HepG2 (cell line): ENCODE measurements around the gene CMPK2.

ENCODE experiments used
- CREM ChIP-seq, 2 experiments: sonication (generic) in 1 of 2; formaldehyde crosslinking in 1 of 2; IDR thresholded peaks; 2 replicates each; pipeline versions ENCODE4 v1.4.0 to v1.6.1; 2016 to 2020; ENCODE audit warnings: antibody characterized with exemption in 1 of 2, mild to moderate bottlenecking in 1 of 2, missing genetic modification reagents in 1 of 2
- HNRNPLL ChIP-seq: fragments of 200-400 bp; formaldehyde crosslinking; IDR thresholded peaks from 2 replicates; pipeline ENCODE4 v1.6.1; 2017; ENCODE audit warnings: mild to moderate bottlenecking, low read depth, low read length; ENCODE audit not compliant: poor library complexity, severe bottlenecking
- NFRKB ChIP-seq: fragments of 450-650 bp; IDR thresholded peaks from 2 replicates; pipeline ENCODE4 v1.6.1; 2017
- SALL2 ChIP-seq: sonication (generic); formaldehyde crosslinking; IDR thresholded peaks from 2 replicates; pipeline ENCODE4 v1.8.1; 2023; ENCODE audit warnings: mild to moderate bottlenecking, missing genetic modification reagents, inconsistent platforms
- TF ChIP-seq, protein P1 (sequence below), 2 experiments: IDR thresholded peaks; 2 replicates each; pipeline ENCODE4 v1.6.1; 2011 to 2012; ENCODE audit warnings: low read length in 2 of 2, borderline replicate concordance in 1 of 2, low read depth in 1 of 2, mild to moderate bottlenecking in 1 of 2, moderate library complexity in 1 of 2

DNA sequence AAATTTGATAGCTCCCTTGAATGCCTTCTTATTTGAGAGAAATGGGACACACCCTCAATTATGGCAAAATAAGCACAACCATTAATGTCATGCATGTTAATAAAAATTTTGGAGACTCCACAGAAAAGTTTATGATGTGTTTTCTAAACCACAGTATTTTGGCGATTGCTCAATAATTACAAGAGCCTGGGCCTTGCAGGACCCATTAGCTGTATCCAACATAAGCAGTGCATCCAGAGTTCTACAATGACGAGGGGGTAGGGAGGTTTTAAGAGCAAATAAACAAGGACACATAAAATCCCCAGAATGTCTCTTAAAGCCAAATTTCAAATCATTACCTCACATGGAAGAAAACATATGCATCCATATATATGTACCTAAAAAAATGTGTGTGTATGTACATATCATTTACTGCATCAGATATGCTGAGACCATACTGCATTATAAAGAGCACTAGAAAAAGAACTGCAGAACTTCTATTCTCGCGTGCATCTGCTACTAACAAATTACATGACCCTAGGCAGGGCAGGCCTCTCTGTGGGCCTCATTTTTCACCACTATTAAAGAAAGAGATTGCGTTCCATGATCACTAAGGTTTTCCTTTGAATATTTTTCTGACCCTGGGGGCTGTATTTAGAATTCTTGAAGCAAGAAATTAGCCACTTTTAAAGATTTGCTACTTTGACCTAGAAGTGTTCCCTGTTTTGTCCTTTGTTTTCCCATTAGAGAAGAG is 38.0 kb downstream of the CMPK2 start:
- TF ChIP-seq SALL2 (CRISPR knock-in tag) (no peak), HNRNPLL (no peak), NFRKB (no peak), CREM (IDR thresholded peaks at IDR 0.05) (no peak), CREM (CRISPR knock-in tag; IDR thresholded peaks at IDR 0.05) (no peak)
- TF ChIP-seq, protein P1, sequence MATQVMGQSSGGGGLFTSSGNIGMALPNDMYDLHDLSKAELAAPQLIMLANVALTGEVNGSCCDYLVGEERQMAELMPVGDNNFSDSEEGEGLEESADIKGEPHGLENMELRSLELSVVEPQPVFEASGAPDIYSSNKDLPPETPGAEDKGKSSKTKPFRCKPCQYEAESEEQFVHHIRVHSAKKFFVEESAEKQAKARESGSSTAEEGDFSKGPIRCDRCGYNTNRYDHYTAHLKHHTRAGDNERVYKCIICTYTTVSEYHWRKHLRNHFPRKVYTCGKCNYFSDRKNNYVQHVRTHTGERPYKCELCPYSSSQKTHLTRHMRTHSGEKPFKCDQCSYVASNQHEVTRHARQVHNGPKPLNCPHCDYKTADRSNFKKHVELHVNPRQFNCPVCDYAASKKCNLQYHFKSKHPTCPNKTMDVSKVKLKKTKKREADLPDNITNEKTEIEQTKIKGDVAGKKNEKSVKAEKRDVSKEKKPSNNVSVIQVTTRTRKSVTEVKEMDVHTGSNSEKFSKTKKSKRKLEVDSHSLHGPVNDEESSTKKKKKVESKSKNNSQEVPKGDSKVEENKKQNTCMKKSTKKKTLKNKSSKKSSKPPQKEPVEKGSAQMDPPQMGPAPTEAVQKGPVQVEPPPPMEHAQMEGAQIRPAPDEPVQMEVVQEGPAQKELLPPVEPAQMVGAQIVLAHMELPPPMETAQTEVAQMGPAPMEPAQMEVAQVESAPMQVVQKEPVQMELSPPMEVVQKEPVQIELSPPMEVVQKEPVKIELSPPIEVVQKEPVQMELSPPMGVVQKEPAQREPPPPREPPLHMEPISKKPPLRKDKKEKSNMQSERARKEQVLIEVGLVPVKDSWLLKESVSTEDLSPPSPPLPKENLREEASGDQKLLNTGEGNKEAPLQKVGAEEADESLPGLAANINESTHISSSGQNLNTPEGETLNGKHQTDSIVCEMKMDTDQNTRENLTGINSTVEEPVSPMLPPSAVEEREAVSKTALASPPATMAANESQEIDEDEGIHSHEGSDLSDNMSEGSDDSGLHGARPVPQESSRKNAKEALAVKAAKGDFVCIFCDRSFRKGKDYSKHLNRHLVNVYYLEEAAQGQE (IDR thresholded peaks at IDR 0.05; ENCODE audit: borderline replicate concordance in 1 of 2, low read depth in 1 of 2, low read length in 2 of 2) = no peak
